ENCODE measurements around the gene UBN2.

Gene UBN2

DNA sequence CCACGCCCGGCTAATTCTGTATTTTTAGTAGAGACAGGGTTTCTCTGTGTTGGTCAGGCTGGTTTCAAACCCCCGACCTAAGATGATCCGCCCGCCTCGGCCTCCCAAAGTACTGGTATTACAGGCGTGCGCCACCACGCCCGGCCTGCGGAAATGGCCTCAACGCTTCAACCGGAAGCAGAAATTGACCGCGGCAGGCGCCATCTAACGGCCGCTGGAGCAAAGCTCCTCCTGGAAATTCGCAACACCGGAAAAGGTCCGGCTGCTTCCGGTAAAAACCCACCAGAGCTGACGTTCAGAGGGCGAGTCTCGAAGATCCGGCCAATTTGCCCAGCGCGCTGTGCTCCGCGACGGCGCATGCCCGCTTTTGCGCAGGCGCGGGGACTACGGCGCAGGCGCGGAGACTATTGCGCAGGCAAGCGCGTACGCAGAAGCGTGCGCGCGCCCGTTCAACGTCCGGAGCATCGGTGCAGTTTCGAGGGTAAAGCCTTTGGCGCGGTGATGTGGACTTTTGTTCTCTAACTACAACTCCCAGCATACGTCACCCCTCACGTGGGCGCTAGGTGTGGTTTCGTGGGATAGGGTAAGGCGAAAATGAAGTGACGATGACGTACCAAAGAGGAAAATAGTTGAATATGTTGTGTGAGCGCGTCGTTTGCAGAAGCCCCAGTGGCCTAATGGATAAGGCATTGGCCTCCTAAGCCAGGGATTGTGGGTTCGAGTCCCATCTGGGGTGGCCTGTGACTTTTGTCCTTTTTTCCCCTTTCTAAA, 109.2 kb downstream of the UBN2 start (continued):
- TF ChIP-seq, protein P1, sequence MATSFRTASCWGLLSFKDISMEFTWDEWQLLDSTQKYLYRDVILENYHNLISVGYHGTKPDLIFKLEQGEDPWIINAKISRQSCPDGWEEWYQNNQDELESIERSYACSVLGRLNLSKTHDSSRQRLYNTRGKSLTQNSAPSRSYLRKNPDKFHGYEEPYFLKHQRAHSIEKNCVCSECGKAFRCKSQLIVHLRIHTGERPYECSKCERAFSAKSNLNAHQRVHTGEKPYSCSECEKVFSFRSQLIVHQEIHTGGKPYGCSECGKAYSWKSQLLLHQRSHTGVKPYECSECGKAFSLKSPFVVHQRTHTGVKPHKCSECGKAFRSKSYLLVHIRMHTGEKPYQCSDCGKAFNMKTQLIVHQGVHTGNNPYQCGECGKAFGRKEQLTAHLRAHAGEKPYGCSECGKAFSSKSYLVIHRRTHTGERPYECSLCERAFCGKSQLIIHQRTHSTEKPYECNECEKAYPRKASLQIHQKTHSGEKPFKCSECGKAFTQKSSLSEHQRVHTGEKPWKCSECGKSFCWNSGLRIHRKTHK (tag by site-specific recombination; IDR thresholded peaks at IDR 0.05): no peak
- no peak for TF ChIP-seq ZNF214 (tag by site-specific recombination; IDR thresholded peaks at IDR 0.05; ENCODE audit: borderline replicate concordance)
- no peak for TF ChIP-seq PRDM1 (tag by site-specific recombination; IDR thresholded peaks at IDR 0.05)
- no peak for TF ChIP-seq ZNF175 (tag by site-specific recombination; IDR thresholded peaks at IDR 0.05)
- peak; percentile 6; the same call in 1 of the 2 replicates for TF ChIP-seq ZNF768 (tag by site-specific recombination; IDR thresholded peaks at IDR 0.05)
- no peak; the same call in 1 of the 2 replicates for TF ChIP-seq ZNF221 (tag by site-specific recombination; IDR thresholded peaks at IDR 0.05; ENCODE audit: borderline replicate concordance)
- TF ChIP-seq ZNF133 (tag by site-specific recombination; IDR thresholded peaks at IDR 0.05): no peak
- TF ChIP-seq ZNF292 (tag by site-specific recombination; IDR thresholded peaks at IDR 0.05; ENCODE audit: borderline replicate concordance, low read depth): no peak
- TF ChIP-seq, protein P2, sequence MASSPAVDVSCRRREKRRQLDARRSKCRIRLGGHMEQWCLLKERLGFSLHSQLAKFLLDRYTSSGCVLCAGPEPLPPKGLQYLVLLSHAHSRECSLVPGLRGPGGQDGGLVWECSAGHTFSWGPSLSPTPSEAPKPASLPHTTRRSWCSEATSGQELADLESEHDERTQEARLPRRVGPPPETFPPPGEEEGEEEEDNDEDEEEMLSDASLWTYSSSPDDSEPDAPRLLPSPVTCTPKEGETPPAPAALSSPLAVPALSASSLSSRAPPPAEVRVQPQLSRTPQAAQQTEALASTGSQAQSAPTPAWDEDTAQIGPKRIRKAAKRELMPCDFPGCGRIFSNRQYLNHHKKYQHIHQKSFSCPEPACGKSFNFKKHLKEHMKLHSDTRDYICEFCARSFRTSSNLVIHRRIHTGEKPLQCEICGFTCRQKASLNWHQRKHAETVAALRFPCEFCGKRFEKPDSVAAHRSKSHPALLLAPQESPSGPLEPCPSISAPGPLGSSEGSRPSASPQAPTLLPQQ (tag by site-specific recombination; IDR thresholded peaks at IDR 0.05): peak; percentile 73; the same call in 1 of the 2 replicates
- TF ChIP-seq ZNF302 (tag by site-specific recombination; IDR thresholded peaks at IDR 0.05; ENCODE audit: low read depth): no peak
- TF ChIP-seq ZNF549 (tag by site-specific recombination; IDR thresholded peaks at IDR 0.05): no peak
- TF ChIP-seq SCRT2 (tag by site-specific recombination; IDR thresholded peaks at IDR 0.05): 0 out of 2 replicates have a peak, but pooled peaks have one; percentile 4
- TF ChIP-seq ZNF416 (tag by site-specific recombination; IDR thresholded peaks at IDR 0.05): no peak
- TF ChIP-seq KLF10 (tag by site-specific recombination; IDR thresholded peaks at IDR 0.05): no peak
- TF ChIP-seq ZNF19 (tag by site-specific recombination; IDR thresholded peaks at IDR 0.05; ENCODE audit: low read depth): no peak
- TF ChIP-seq ZNF48 (tag by site-specific recombination; IDR thresholded peaks at IDR 0.05): no peak
- peak; percentile 87 for TF ChIP-seq TRIM28 (IDR thresholded peaks at IDR 0.05; ENCODE audit: borderline replicate concordance, low read length)
- peak; percentile 40; the same call in 1 of the 2 replicates for TF ChIP-seq IKZF3 (tag by site-specific recombination; IDR thresholded peaks at IDR 0.05)
- no peak for TF ChIP-seq BCL11B (tag by site-specific recombination; IDR thresholded peaks at IDR 0.05; ENCODE audit: low read depth)
- no peak for TF ChIP-seq ZNF132 (tag by site-specific recombination; IDR thresholded peaks at IDR 0.05; ENCODE audit: borderline replicate concordance)
- TF ChIP-seq, protein P3, sequence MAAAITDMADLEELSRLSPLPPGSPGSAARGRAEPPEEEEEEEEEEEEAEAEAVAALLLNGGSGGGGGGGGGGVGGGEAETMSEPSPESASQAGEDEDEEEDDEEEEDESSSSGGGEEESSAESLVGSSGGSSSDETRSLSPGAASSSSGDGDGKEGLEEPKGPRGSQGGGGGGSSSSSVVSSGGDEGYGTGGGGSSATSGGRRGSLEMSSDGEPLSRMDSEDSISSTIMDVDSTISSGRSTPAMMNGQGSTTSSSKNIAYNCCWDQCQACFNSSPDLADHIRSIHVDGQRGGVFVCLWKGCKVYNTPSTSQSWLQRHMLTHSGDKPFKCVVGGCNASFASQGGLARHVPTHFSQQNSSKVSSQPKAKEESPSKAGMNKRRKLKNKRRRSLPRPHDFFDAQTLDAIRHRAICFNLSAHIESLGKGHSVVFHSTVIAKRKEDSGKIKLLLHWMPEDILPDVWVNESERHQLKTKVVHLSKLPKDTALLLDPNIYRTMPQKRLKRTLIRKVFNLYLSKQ (tag by site-specific recombination; IDR thresholded peaks at IDR 0.05; ENCODE audit: borderline replicate concordance): no peak
- no peak for TF ChIP-seq ZNF776 (tag by site-specific recombination; IDR thresholded peaks at IDR 0.05; ENCODE audit: borderline replicate concordance)
- no peak for TF ChIP-seq ZNF560 (tag by site-specific recombination; IDR thresholded peaks at IDR 0.05; ENCODE audit: borderline replicate concordance)
- TF ChIP-seq ZNF658 (tag by site-specific recombination; IDR thresholded peaks at IDR 0.05): no peak
- TF ChIP-seq ZNF777 (tag by site-specific recombination; IDR thresholded peaks at IDR 0.05; ENCODE audit: borderline replicate concordance): no peak
- TF ChIP-seq, protein P4, sequence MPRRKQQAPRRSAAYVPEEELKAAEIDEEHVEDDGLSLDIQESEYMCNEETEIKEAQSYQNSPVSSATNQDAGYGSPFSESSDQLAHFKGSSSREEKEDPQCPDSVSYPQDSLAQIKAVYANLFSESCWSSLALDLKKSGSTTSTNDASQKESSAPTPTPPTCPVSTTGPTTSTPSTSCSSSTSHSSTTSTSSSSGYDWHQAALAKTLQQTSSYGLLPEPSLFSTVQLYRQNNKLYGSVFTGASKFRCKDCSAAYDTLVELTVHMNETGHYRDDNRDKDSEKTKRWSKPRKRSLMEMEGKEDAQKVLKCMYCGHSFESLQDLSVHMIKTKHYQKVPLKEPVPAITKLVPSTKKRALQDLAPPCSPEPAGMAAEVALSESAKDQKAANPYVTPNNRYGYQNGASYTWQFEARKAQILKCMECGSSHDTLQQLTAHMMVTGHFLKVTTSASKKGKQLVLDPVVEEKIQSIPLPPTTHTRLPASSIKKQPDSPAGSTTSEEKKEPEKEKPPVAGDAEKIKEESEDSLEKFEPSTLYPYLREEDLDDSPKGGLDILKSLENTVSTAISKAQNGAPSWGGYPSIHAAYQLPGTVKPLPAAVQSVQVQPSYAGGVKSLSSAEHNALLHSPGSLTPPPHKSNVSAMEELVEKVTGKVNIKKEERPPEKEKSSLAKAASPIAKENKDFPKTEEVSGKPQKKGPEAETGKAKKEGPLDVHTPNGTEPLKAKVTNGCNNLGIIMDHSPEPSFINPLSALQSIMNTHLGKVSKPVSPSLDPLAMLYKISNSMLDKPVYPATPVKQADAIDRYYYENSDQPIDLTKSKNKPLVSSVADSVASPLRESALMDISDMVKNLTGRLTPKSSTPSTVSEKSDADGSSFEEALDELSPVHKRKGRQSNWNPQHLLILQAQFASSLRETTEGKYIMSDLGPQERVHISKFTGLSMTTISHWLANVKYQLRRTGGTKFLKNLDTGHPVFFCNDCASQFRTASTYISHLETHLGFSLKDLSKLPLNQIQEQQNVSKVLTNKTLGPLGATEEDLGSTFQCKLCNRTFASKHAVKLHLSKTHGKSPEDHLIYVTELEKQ (tag by site-specific recombination; IDR thresholded peaks at IDR 0.05; ENCODE audit: borderline replicate concordance): peak; percentile 78
- TF ChIP-seq, protein P5, sequence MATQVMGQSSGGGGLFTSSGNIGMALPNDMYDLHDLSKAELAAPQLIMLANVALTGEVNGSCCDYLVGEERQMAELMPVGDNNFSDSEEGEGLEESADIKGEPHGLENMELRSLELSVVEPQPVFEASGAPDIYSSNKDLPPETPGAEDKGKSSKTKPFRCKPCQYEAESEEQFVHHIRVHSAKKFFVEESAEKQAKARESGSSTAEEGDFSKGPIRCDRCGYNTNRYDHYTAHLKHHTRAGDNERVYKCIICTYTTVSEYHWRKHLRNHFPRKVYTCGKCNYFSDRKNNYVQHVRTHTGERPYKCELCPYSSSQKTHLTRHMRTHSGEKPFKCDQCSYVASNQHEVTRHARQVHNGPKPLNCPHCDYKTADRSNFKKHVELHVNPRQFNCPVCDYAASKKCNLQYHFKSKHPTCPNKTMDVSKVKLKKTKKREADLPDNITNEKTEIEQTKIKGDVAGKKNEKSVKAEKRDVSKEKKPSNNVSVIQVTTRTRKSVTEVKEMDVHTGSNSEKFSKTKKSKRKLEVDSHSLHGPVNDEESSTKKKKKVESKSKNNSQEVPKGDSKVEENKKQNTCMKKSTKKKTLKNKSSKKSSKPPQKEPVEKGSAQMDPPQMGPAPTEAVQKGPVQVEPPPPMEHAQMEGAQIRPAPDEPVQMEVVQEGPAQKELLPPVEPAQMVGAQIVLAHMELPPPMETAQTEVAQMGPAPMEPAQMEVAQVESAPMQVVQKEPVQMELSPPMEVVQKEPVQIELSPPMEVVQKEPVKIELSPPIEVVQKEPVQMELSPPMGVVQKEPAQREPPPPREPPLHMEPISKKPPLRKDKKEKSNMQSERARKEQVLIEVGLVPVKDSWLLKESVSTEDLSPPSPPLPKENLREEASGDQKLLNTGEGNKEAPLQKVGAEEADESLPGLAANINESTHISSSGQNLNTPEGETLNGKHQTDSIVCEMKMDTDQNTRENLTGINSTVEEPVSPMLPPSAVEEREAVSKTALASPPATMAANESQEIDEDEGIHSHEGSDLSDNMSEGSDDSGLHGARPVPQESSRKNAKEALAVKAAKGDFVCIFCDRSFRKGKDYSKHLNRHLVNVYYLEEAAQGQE (tag by site-specific recombination; IDR thresholded peaks at IDR 0.05): peak; percentile 65
